GM12878 (cell line): ENCODE data around the gene NUP85. TPM values are rescaled to one million over a fixed set of nuclear protein-coding genes. Genes with fewer than 3 reads are reported as not detected.
A peak's percentile ranks its signal among the peaks of the same experiment; 100 is the strongest.

Experiments used
- BCLAF1 ChIP-seq: fragments of 450-650 bp; IDR thresholded peaks from 2 replicates; pipeline ENCODE4 v1.6.1; 2017; ENCODE audit warnings: antibody characterized with exemption, mild to moderate bottlenecking, moderate library complexity
- CHD2 ChIP-seq: IDR thresholded peaks from 2 replicates; pipeline ENCODE4 v1.6.1; 2011; ENCODE audit warnings: low read depth, low read length, improper control_type of control experiment, borderline replicate concordance
- CTCF ChIP-seq, 3 experiments: IDR thresholded peaks in 2 of 3; conservative IDR thresholded peaks in 1 of 3; 2 replicates each; pipeline ENCODE4 v1.5.1; 2011; ENCODE audit warnings: low read depth in 3 of 3, low read length in 3 of 3, mild to moderate bottlenecking in 3 of 3, control low read depth in 2 of 3, moderate library complexity in 2 of 3, inconsistent platforms in 1 of 3, mixed read lengths in 1 of 3; ENCODE audit not compliant: control insufficient read depth in 2 of 3, insufficient read depth in 1 of 3; ENCODE audit errors: extremely low read depth in 1 of 3
- EGR1 ChIP-seq, 2 experiments: IDR thresholded peaks; 1 replicate in 1 of 2; 2 replicates in 1 of 2; pipeline ENCODE4 v1.6.1; 2011 to 2012; ENCODE audit warnings: low read depth in 2 of 2, low read length in 2 of 2, borderline replicate concordance in 1 of 2, mild to moderate bottlenecking in 1 of 2, moderate library complexity in 1 of 2
- ETV6 ChIP-seq, 2 experiments: fragments of 450-650 bp in 1 of 2; IDR thresholded peaks in 1 of 2; conservative IDR thresholded peaks in 1 of 2; 2 replicates each; pipeline ENCODE4 v1.6.1; 2014; ENCODE audit warnings: antibody characterized with exemption in 1 of 2, borderline replicate concordance in 1 of 2, low read depth in 1 of 2, mild to moderate bottlenecking in 1 of 2, moderate library complexity in 1 of 2
- KAT2A ChIP-seq: conservative IDR thresholded peaks from 2 replicates; pipeline ENCODE4 v1.6.1; 2011; ENCODE audit warnings: low read depth, low read length; ENCODE audit not compliant: control insufficient read depth
- MXI1 ChIP-seq: fragments of 150-350 bp; IDR thresholded peaks from 2 replicates; pipeline ENCODE4 v1.6.1; 2011; ENCODE audit warnings: low read depth, mild to moderate bottlenecking, inconsistent platforms, low read length, improper control_type of control experiment
- NBN ChIP-seq: fragments of 450-650 bp; IDR thresholded peaks from 2 replicates; pipeline ENCODE4 v1.6.1; 2016
- PRDM15 ChIP-seq: fragments of 450-650 bp; formaldehyde crosslinking; IDR thresholded peaks from 2 replicates; pipeline ENCODE4 v1.4.0; 2020; ENCODE audit warnings: mild to moderate bottlenecking, moderate library complexity
- RAD21 ChIP-seq: IDR thresholded peaks from 2 replicates; pipeline ENCODE4 v1.6.1; 2011; ENCODE audit warnings: mild to moderate bottlenecking, low read depth, low read length, moderate library complexity; ENCODE audit not compliant: insufficient read depth
- RFX5 ChIP-seq: IDR thresholded peaks from 2 replicates; pipeline ENCODE4 v1.6.1; 2011; ENCODE audit warnings: low read depth, low read length, improper control_type of control experiment
- SIN3A ChIP-seq: IDR thresholded peaks from 2 replicates; pipeline ENCODE4 v1.6.1; 2012; ENCODE audit warnings: low read depth, low read length, improper control_type of control experiment
- SMAD1 ChIP-seq: fragments of 450-650 bp; IDR thresholded peaks from 2 replicates; pipeline ENCODE4 v1.6.1; 2018; ENCODE audit warnings: mild to moderate bottlenecking, low read depth; ENCODE audit not compliant: partially characterized antibody
- USF1 ChIP-seq: IDR thresholded peaks from 2 replicates; pipeline ENCODE4 v1.6.1; 2011; ENCODE audit warnings: borderline replicate concordance, low read depth, mild to moderate bottlenecking, moderate library complexity, mixed read lengths, low read length; ENCODE audit not compliant: insufficient read depth; ENCODE audit errors: extremely low read length
- ZBTB4 ChIP-seq: fragments of 450-650 bp; formaldehyde crosslinking; IDR thresholded peaks from 2 replicates; pipeline ENCODE4 v1.4.0; 2022; ENCODE audit warnings: mild to moderate bottlenecking, moderate library complexity
- ZNF274 ChIP-seq: IDR thresholded peaks from one replicate; pipeline ENCODE4 v1.8.0; 2011; ENCODE audit not compliant: insufficient read length, insufficient read depth
- polyA plus RNA-seq, 11 experiments: library from polyadenylated mRNA; depleted of rRNA in 4 of 11; unstranded in 6 of 11; stranded (reverse) in 5 of 11; fragments of >200 nt; fragmentation: Nextera tagmentation in 4 of 11; fragmentation: Illumina TruSeq in 1 of 11; extraction: Ambion mirVana in 4 of 11; extraction: Trizol in 1 of 11; gene quantifications; 1 replicate in 1 of 11; 2 replicates in 10 of 11; pipeline versions ENCODE4 v1.2.1 to v1.2.3, GENCODE V29; 2011 to 2016; ENCODE audit warnings: inconsistent platforms in 2 of 11, missing spikeins in 2 of 11, low read depth in 1 of 11
- total RNA-seq, 4 experiments: library from RNA; depleted of rRNA in 3 of 4; stranded (reverse); fragments of >200 nt in 3 of 4; fragmentation: Illumina TruSeq in 1 of 4; extraction: Trizol in 1 of 4; gene quantifications; 2 replicates each; pipeline versions ENCODE4 v1.2.1 to v1.2.3, GENCODE V29; 2013 to 2021

NUP85 gene
- total and polyA plus RNA-seq, 10 of the 15 experiments (the other 5 are each of a cell fraction or from before 2014, with no cell fraction given), result 54.0 to 135 (median 95.4) TPM

- TF ChIP-seq ZBTB4 (CRISPR knock-in tag), result no peak
- no peak for TF ChIP-seq ZNF274
- TF ChIP-seq CTCF (IDR thresholded peaks at IDR 0.05 in 2 of 3, conservative IDR thresholded peaks at IDR 0.05 in 1 of 3; ENCODE audit: control insufficient read depth in 2 of 3, extremely low read depth in 1 of 3, insufficient read depth in 1 of 3, low read depth in 3 of 3, low read length in 3 of 3), result peak; percentile 83 to 94 (median 89)
- no peak for TF ChIP-seq EGR1 (IDR thresholded peaks at IDR 0.05; ENCODE audit: borderline replicate concordance in 1 of 2, low read depth in 2 of 2, low read length in 2 of 2)
- peak; percentile 67 for TF ChIP-seq RAD21
- no peak for TF ChIP-seq USF1
- no peak for TF ChIP-seq CHD2
- TF ChIP-seq SMAD1, result no peak
- no peak for TF ChIP-seq PRDM15 (CRISPR knock-in tag)
- no peak for TF ChIP-seq RFX5
- TF ChIP-seq NBN, result no peak
- TF ChIP-seq MXI1, result no peak
- no peak for TF ChIP-seq ETV6 (conservative IDR thresholded peaks at IDR 0.05 in 1 of 2, IDR thresholded peaks at IDR 0.05 in 1 of 2; ENCODE audit: borderline replicate concordance in 1 of 2, low read depth in 1 of 2)
- TF ChIP-seq SIN3A, result no peak
- TF ChIP-seq KAT2A, result no peak
- no peak for TF ChIP-seq BCLAF1
Measured at GRCh38 chr17:75238684-75239191, 33.3 kb downstream of the NUP85 start (continued).
